Fibroblast of pulmonary artery (primary cell): ENCODE data around the gene RSU1.

Experiments used
- DNase-seq: peaks from one replicate; pipeline ENCODE4 v3.0.0-alpha.2; 2010; ENCODE audit warnings: low read depth
- H3K4me3 ChIP-seq: replicated peaks from 2 replicates; pipeline ENCODE4 v1.5.1; 2011; ENCODE audit warnings: low read depth, mild to moderate bottlenecking, control low read depth, low read length, moderate library complexity
- CTCF ChIP-seq: IDR thresholded peaks from 2 replicates; pipeline ENCODE4 v1.5.1; 2011; ENCODE audit warnings: mild to moderate bottlenecking, control low read depth, low read length, inconsistent platforms; ENCODE audit errors: missing control alignments

The RSU1 gene

GRCh38 chr10:16565604-16566003, 251.6 kb downstream of the RSU1 start:
- DNase-seq: peak; percentile 35
- TF ChIP-seq CTCF: no peak
- no peak overlapping the region for H3K4me3 ChIP-seq

- H3K4me3 ChIP-seq: no peak overlapping the region
- no peak for TF ChIP-seq CTCF
- DNase-seq: no peak
These were observed 254.3 kb downstream of the RSU1 start for GRCh38 chr10:16562891-16563290.

GRCh38 chr10:16559236-16559773, 257.9 kb downstream of the RSU1 start:
- DNase-seq: no peak
- TF ChIP-seq CTCF: no peak
- H3K4me3 ChIP-seq: no peak overlapping the region

- DNase-seq: no peak
- no peak overlapping the region for H3K4me3 ChIP-seq
- no peak for TF ChIP-seq CTCF
These were observed 269.3 kb downstream of the RSU1 start for GRCh38 chr10:16547973-16548372.

GRCh38 chr10:16545116-16545736, 272.0 kb downstream of the RSU1 start:
- H3K4me3 ChIP-seq: no peak overlapping the region
- DNase-seq: peak; percentile 62
- TF ChIP-seq CTCF: peak; percentile 87

GRCh38 chr10:16544591-16544990, 272.6 kb downstream of the RSU1 start:
- no peak overlapping the region for H3K4me3 ChIP-seq
- no peak for DNase-seq
- no peak for TF ChIP-seq CTCF

GRCh38 chr10:16544099-16544498, 273.1 kb downstream of the RSU1 start:
- H3K4me3 ChIP-seq: no peak overlapping the region
- no peak for DNase-seq
- TF ChIP-seq CTCF: no peak
